Stimulated activated CD8-positive, alpha-beta memory T cell treated with anti-CD3 and anti-CD28 coated beads, Interleukin-15, amount 100 ng/mL, for 24 hours (primary cell): ENCODE data around the gene MCOLN1.
"Not testable (repeated sequence)": the region's sequence is repeated elsewhere in the genome, so short reads cannot be mapped to it uniquely, and the experiment has no call there.

Source experiments
- DNase-seq: peaks from one replicate; pipeline ENCODE4 v3.0.0-alpha.2; 2020; ENCODE audit warnings: low read depth

MCOLN1 gene

GRCh38 chr19:7575434-7576040 is 53.1 kb downstream of the MCOLN1 start:
- DNase-seq = no peak

DNA sequence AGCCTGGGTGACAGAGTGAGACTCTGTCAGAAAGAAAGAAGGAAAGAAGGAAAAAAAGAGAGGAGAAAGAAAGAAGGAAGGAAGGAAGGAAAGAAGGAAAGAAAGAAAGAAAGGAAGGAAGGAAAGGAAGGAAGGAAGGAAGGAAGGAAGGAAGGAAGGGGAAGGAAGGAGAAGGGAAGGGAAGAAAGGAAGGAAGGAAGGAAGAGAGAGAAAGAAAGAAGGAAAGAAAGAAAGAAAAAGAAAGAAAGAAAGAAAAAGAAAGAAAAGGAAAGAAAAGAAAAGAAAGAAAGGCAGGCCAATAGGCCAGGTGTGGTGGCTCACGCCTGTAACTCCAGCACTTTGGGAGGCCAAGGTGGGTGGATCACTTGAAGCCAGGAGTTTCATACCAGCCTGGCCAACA is 55.0 kb downstream of the MCOLN1 start:
- not testable (repeated sequence) for DNase-seq

- no peak for DNase-seq
These were observed 55.7 kb downstream of the MCOLN1 start for GRCh38 chr19:7578127-7578526.

GRCh38 chr19:7579182-7579581 is 56.8 kb downstream of the MCOLN1 start:
- DNase-seq = no peak

- DNase-seq = no peak
These were observed 60.0 kb downstream of the MCOLN1 start for GRCh38 chr19:7582446-7582845.
